Stimulated activated CD8-positive, alpha-beta memory T cell treated with anti-CD3 and anti-CD28 coated beads, Interleukin-4, amount 100 ng/mL, for 4 hours (primary cell): Measurements from ENCODE around the gene IL16.

ENCODE experiments used
- DNase-seq, 2 donors: peaks; one replicate each; pipeline ENCODE4 v3.0.0-alpha.2; 2020; ENCODE audit warnings: low read depth in 2 of 2, low spot score in 1 of 2

The IL16 gene

DNA sequence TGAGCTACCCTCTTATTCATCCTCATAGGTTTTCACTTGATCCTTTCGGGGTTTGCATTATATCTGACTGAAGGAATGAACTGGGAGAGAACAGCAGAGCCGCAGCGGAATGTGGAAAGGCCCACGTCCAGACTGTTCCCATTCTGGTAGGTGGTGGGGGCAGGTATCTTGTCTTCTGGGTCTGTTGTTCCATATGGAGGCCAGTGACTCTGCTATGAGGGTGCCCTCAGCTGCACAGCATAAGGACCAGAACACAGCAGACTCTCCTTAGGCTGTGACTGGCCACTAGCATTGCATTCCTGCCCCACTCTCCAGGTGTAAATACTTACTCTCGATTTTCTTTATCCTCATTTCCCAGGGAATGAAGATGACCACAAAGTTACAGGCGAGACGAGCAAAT lies 165.2 kb downstream of the IL16 start:
- no peak for DNase-seq

DNA sequence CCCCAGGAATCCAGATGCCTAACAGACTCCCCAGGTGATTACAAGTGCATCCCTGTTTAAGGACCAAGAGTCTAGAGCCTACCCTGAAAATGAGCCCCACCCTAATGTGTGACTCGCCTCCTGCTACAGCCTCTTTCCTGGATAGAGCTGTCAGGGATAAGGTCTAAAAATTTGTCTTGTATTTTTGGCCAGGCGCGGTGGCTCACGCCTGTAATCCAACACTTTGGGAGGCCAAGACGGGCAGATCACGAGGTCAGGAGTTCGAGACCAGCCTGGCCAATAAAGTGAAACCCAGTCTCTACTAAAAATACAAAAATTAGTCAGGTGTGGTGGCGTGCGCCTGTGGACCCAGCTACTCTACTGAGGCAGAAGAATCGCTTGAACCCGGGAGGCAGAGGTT lies 166.1 kb downstream of the IL16 start:
- DNase-seq, result no peak

DNA sequence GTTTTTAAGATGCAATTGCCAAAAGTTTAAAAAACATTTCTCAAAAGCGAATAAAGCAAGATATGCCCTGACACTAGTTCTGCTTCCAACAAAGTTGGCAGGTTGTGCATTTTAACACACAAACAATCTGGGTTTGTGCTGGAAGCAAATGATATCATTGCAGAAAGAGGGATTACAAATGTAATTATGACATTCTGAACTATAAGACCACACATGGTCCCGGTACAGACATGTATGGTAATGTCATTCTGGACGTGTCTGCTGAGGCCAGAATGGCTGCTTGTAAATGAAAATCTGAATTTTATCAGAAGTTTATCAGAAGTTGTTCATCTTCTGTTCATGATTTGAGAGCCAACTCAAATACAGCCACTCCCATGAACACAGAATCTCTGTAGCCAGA lies 166.6 kb downstream of the IL16 start:
- no peak for DNase-seq
